AG04450 (cell line): ENCODE measurements around the gene CRYL1. TPM values are rescaled to one million over a fixed set of nuclear protein-coding genes. Genes with fewer than 3 reads are reported as not detected.

Experiments
- CTCF ChIA-PET: fragments of 300-600, 350-600 bp; formaldehyde crosslinking; extraction: SDS; loops from one replicate; lab custom pipeline; 2022; ENCODE audit warnings: antibody characterized with exemption, inconsistent platforms; lab: Charles Lee
- POLR2A ChIA-PET: fragments of 350-600 bp; formaldehyde crosslinking; extraction: SDS; loops from one replicate; lab custom pipeline; 2021; ENCODE audit warnings: antibody characterized with exemption, inconsistent platforms; lab: Yijun Ruan, JAX
- DNase-seq: peaks from one replicate; pipeline ENCODE4 v3.0.0-alpha.2; 2011; ENCODE audit warnings: low read depth, low spot score
- H3K27ac ChIP-seq: one replicate; pipeline ENCODE4 v1.5.1; 2012; ENCODE audit warnings: low read depth, low read length, control low read depth
- H3K27me3 ChIP-seq: one replicate; pipeline ENCODE4 v1.6.0; 2012; ENCODE audit warnings: low read length; ENCODE audit not compliant: control insufficient read depth, insufficient read depth
- H3K4me3 ChIP-seq: 2 replicates; pipeline ENCODE4 v1.5.1; 2011; ENCODE audit warnings: mild to moderate bottlenecking, low read depth, low read length, control low read depth
- H3K9me3 ChIP-seq: 2 replicates; pipeline ENCODE4 v1.5.1; 2012; ENCODE audit warnings: low read length; ENCODE audit not compliant: control insufficient read depth, insufficient read depth
- CTCF ChIP-seq: IDR thresholded peaks from 2 replicates; pipeline ENCODE4 v1.5.1; 2011; ENCODE audit warnings: low read depth, low read length, control low read depth, inconsistent platforms
- polyA minus RNA-seq: library from RNA; depleted of rRNA, polyadenylated mRNA; stranded (reverse); fragments of >200 nt; gene quantifications from 2 replicates; pipeline ENCODE4 v1.2.3, GENCODE V29; 2011; rRNA and poly(A)+ RNA removed
- polyA plus RNA-seq: library from polyadenylated mRNA; depleted of rRNA; stranded (reverse); fragments of >200 nt; gene quantifications from 2 replicates; pipeline ENCODE4 v1.2.3, GENCODE V29; 2011; rRNA removed

CRYL1 gene
- polyA plus RNA-seq (21.6 and 23.2 TPM in 2 replicates), polyA minus RNA-seq (11.0 and 16.0 TPM in 2 replicates)

DNA sequence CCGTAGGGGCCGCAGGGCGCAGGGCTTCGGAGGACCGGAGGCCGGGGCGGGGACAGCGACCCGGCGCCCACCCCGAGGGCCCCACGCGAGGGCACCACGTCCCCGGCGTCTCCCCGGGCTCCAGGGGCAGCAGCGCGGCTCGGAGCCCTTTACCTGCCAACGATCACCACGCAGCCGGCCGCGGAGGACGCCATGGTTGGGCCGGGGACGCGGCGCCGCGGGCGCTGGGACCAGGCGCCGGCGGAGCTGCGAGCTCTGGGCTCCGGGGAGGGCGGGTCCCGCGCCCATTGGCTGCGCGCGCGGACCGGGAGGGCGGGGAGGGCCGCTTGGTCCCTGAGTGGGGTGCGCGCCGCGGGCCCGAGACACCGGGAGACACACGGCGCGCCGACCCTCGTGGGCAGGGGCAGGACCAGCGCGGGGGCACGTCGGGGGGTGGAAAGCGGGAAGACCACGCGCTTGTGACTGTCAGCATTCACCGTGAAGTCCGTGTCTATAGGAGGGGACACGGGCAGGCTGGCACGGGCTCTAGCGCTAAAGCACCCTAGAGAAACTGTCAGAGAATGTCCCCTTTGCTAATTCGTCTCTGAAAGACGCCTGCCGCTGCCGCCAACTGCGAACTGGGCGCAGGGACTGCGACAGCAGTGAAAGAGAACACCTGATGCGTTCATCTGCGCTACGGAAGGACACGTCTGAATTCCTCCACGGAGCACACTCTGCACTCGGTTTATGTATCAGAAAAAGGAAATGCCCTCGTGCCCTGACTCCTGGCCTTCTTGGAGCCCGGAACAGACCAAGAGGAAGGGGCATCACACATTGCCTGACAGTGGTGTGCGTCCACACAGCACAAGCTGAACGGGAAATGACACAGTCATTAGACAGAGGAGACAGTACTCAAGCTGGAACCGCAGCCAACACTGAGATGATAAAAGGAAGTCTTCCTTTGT, at the start of gene CRYL1:
Gene CRYL1, minus strand, starts transcription at position 257 of the 944 bp plus-strand sequence. Its CDS starts 63 bp downstream, at position 194.
- no peaks in the 10 kb centered on the region for H3K9me3 ChIP-seq
- DNase-seq = no peak
- ChIA-PET POLR2A (interaction anchor here (0.6 kb wide), 1 partner anchor 71 kb away, joined by 3 read pairs; no protein-coding TSS in a partner anchor), CTCF (interaction anchor here (0.6 to 1.2 kb wide), 3 partner anchors 12 to 302 kb away, joined by 3 to 5 read pairs (median 3); no protein-coding TSS in a partner anchor)
- peak within 1 kb of the TSS; percentile 82 for H3K4me3 ChIP-seq
- no peak for TF ChIP-seq CTCF
- no peaks in the 10 kb centered on the region for H3K27me3 ChIP-seq
- peak within 1 kb of the TSS; percentile 47 for H3K27ac ChIP-seq

DNA sequence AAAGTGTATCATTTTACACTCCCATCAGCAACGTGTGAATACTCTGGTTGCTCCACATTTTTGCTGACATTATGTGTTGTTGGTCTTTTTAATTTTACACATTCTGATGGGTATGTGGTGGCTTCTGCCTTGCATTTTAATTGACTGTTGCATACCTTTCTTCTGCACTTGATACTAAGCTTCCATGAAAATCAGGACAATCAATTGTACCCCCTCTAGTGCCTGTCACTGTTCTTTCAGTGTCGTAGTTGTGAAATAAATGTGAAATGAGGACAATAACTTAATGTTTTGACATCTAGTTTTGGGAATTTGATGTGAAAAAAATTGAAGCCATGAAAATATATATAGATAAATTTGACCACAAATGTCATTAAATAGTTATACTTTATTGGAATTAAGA, 48.0 kb upstream of the CRYL1 start:
- Histone ChIP-seq H3K4me3 (no peak overlapping the region), H3K9me3 (no peaks in the 10 kb centered on the region; the same call in 1 of the 2 replicates), H3K27me3 (no peaks in the 10 kb centered on the region), H3K27ac (no peak overlapping the region)
- POLR2A ChIA-PET = no interaction called here
- TF ChIP-seq CTCF = no peak
- CTCF ChIA-PET = no interaction called here
- no peak for DNase-seq

GRCh38 chr13:20573186-20573585, 47.5 kb upstream of the CRYL1 start:
- no peak overlapping the region for H3K4me3 ChIP-seq
- ChIA-PET CTCF (no interaction called here), POLR2A (no interaction called here)
- no peak for TF ChIP-seq CTCF
- no peak overlapping the region for H3K27ac ChIP-seq
- H3K9me3 ChIP-seq = no peaks in the 10 kb centered on the region; the same call in 1 of the 2 replicates
- DNase-seq = no peak
- H3K27me3 ChIP-seq = no peaks in the 10 kb centered on the region

DNA sequence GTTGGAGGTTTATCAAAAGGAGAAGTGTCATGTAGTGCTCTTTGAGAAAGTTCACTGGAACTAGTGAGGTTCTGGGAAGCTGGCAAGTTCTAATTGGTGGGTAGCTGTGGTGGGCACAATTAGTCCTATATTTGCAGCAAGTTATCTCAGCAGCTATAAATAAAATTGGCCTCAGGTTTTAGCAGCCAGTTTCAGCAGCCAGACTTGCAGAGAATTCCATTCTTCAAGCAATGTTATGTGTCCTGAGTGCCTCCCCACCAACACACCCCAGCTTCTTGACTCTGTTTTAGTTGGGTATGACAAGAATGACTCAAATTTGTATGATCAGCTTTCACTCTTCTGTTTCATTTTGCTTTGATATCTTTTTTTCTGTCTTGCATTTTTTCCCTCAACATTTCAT, 46.0 kb upstream of the CRYL1 start:
- H3K27me3 ChIP-seq = no peaks in the 10 kb centered on the region
- no peak for DNase-seq
- POLR2A ChIA-PET = no interaction called here
- H3K27ac ChIP-seq = no peak overlapping the region
- no peak for TF ChIP-seq CTCF
- no peak overlapping the region for H3K4me3 ChIP-seq
- no peaks in the 10 kb centered on the region; the same call in 1 of the 2 replicates for H3K9me3 ChIP-seq
- CTCF ChIA-PET = no interaction called here

DNA sequence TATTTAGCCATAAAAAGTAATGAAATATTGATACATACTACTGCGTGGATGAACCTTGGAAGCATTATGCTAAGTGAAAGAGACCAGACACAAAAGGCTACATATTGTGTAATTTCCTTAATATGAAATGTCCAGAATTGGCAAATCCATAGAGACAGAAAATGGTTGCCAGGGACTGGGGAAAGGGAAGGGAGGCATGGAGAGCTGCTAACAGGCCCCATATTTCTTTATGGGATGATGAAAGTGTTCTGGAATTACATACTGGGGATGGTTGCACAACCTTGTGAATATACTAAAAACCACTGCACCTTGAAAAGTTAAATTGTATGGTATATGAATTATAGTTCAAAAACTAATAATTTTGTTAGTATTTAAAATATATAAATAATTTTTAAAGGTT, 44.9 kb upstream of the CRYL1 start:
- no peak for DNase-seq
- POLR2A ChIA-PET = no interaction called here
- no peak overlapping the region for H3K4me3 ChIP-seq

More for the DNA sequence above, 44.9 kb upstream of the CRYL1 start:
- CTCF ChIA-PET = interaction anchor here (1.5 kb wide), 1 partner anchor 22 kb away, joined by 5 read pairs; no protein-coding TSS in a partner anchor
- no peak overlapping the region for H3K27ac ChIP-seq
- TF ChIP-seq CTCF = no peak
- H3K9me3 ChIP-seq = peaks cover 6% of the 10 kb centered on the region
- H3K27me3 ChIP-seq = no peaks in the 10 kb centered on the region
